NCI-H1092 (cell line): ENCODE measurements around the gene TGFB3.
"Not testable (repeated sequence)": the region's sequence is repeated elsewhere in the genome, so short reads cannot be mapped to it uniquely, and the experiment has no call there.

Source experiments
- DNase-seq: peaks from one replicate; lab custom pipeline; 2025; lab: John Stamatoyannopoulos, UW

The TGFB3 gene

DNA sequence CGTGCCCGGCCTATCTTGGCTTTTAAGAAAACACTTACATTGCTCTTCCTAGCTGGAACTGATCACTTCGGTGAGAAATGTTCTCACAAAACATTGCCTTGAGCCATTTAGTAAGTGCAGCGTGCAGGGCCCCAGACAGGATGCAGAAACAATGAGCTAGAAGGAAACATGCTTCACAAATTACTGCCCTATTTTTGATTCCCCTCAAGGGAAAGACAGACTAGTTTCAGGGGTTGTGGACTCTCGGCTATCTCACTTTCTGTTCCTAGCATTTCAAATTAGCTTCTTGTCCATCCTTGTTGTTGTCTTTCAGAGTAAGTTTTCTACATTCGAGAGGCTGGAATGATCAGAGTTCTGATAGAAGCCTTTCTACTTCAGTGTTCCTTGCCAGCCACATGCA, 21.6 kb downstream of the TGFB3 start:
- no peak for DNase-seq

DNA sequence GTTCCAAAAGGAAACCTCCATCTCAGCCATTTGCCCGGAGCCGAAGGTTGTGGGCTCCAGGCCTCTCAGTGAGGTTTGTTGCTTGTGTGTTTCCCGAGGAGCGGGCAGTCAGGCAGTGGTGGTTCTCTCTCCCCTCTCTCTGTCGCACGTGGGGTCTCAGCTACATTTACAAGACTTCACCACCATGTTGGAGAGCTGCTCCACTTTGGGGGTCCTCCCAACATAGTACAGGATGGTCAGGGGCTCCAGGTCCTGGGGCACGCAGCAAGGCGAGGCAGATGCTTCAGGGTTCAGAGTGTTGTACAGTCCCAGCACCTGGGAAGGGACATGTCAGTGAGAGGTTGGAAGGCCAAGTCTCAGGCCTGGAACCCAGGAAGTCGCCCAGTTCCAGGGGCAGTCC, 22.8 kb downstream of the TGFB3 start:
- no peak for DNase-seq

DNA sequence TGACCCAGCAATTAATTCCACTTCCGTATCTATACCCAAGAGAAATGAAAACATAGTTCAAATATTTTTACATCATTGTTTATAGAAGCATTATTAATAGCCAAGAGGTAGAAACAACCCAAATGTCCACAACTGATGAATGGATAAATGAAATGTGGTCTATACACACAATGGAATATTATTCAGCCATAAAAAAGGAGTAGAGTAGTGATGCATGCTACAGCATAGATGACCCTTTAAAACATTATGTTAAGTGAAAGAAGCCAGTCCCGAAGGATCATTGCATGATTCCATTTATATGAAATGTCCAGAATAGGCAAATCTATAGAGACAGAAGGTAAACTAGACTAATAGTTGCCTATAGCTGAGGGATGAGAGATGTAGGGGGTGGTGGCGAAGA, 29.3 kb downstream of the TGFB3 start:
- no peak for DNase-seq

DNA sequence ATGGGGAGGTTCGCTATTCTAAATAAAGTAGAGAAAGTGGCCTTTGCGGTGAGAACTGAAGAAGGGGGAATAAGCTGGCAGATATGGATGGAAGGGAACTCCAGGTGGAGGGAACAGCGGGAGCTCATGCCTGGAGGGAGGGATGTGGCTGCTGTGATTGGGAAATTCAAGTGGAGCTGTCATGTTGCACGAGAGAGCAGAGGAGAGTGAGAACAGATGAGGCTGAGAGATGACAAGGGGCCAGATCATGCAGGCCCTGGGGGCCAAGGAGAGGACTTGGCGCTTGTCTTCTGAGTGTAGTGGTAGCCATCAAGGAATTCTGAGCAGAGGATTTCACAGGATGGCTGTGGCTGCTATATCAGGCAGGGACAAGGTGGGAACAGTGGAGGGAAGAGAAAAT, 35.0 kb downstream of the TGFB3 start:
- no peak for DNase-seq

DNA sequence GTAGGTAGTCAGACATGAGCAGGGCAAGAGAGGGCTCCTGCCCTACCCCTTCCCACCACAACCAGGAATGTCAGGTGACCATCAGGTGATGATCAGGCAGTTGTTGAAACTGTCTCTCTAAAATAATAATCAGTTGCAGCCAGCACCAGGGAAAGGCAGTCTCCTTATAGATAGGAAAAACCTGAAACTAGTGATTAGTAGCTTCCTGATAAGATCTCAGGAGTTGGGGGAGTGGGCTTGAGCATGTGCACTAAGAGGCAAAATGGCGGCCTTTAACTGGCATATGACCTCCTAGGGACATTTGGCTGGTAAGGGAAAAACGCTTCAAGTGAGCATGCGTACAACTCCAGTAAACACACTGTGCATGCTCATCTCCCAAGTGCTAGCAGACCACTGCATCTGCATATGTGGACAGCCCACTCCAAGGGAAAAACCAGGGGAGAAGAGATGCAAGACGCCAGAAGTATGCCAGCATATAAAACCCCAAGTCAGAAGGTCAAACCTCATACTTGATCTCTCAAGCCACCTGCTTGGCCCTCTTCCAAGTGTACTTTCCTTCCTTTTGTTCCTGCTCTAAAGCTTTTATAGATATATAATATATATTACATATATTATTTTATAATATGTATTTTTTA, 37.1 kb downstream of the TGFB3 start:
- DNase-seq: no peak

DNA sequence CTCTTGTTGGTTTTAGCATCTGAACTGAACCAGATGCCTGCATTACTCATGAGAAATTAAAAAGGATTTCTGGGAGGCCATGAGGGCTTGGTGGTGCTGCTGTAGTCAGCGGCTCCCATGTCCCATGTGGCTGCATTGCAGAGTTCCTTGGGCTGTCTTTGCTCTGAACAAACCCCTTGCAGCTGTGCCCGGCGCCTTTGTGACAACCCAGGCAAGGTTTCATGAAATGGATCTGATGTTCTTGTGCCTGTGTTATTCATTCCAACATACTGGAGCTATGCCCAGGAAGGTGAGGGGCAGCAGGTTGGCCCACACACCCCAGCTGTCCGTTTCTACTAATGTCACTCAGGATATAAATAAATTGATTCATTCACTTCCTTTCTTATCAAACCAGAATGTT, 40.8 kb downstream of the TGFB3 start:
- no peak for DNase-seq

DNA sequence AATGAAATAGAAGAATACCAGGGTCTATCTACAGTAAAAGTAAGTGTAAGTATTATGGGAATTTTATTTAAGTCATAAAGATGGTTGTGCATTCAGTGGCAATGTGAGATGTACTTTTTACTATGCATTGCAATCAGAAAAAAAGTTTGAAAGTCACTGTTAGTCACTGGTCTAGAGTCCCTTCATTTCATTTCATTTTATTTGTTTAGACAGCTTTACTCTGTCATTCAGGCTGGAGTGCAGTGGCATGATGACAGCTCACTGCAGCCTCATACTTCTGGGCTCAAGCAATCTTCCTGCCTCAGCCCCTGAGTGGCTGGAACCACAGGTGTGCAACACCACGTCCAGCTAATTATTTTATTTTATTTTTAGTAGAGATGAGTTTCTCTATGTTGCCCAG, 42.6 kb downstream of the TGFB3 start:
- no peak for DNase-seq

DNA sequence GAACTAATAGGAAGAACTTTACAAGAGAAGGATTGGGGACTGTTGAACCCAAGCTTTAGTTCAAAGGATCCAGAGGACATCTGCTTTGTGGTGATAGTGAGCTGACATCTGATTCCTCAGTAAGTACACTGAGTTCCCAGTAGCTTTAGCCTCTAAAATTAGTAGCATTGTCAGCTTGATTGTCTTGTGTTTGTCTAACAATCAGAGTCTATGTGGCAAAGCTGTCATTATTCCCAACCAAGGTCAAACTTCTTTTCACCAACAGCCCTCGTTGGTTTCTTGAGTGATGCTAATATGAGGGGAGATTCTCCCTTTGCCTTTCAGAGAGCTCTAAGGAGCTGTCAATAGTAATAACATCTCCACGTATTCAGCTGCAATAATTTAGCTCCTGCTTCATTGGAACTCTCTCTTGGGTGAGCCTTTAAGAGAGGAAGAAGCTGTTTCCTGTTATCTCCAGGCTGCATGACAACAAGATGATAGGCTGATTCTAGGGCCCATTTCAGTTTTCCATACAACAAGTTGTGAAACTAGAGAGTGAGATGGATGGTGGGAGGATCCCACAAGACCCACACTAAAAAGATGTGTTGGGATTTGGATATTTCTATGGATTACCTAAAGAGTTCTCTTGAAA, 46.7 kb downstream of the TGFB3 start:
- DNase-seq: no peak

DNA sequence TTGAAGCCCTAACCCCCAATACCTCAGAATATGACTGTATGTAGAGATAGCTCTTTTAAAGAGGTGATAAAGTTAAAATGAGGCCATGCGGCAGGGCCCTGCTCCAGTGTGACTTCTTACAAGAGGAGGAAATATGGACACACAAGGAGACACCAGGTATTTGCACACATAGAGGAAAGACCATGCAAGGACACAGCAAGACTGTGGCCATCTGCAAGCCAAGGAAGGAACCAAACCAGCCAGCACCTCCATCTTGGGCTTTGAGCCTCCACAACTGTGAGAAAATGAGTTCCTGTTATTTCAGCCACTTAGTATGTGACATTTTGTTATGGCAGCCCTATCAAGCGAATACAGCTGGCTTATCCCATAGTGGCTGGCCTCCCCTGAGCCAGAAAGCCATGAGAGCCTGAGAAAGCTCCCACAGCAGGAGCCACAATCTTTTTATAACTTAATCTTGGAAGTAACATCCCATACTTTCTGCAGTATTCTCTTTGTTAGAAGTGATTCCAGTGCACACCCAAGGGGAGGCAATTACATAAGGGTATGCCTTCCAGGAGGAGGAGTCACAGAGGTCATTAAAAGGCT, 48.0 kb downstream of the TGFB3 start:
- no peak for DNase-seq

DNA sequence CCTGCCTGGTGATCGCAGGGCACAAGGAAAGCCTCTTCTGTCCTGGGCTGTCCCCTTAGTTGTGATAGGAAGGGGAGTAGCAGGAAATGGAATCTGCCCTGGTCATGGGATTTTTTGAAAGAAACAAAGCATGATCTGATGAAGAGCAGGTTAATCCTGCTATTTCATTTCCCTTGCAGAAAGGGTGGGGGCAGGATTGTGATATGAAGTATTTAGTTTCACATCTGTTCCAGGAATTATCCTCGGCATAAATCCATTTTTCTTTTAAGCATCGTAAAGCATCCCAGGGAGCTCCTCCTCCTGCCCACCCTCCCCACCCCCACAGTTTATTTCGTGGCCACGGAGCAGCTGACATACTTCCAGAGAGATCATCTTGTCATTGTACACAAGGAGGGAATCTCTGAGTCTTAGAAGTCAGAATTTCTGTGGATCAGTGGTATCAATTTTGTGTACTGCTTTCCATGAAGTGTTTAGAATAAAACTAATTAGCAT, 53.1 kb downstream of the TGFB3 start:
- DNase-seq: no peak

DNA sequence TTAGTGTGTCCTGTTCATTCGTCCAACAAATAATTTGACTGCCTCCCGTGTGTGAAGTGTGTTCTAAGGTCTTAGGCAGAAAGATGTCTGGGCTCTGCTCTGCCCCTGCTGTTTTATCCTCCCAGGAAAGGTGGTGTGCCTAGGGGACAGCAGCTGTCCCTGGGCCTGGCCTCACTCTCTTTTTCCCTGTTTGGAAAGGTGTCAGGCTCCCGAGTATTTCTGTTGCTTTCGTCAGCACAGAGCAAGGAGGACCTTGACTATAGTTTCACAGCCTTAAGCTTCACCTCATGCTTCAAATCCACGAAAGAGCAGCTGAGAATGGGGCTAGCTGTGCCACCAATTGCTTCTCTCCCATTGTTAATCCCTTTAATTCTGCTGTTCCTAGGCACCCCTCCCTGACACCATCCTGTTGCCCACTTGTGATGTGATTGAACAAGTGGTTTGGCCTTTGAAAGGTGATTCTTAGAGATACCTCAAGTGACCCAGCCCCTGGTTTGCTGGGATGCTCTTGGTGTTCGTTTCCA, 54.2 kb downstream of the TGFB3 start:
- no peak for DNase-seq

DNA sequence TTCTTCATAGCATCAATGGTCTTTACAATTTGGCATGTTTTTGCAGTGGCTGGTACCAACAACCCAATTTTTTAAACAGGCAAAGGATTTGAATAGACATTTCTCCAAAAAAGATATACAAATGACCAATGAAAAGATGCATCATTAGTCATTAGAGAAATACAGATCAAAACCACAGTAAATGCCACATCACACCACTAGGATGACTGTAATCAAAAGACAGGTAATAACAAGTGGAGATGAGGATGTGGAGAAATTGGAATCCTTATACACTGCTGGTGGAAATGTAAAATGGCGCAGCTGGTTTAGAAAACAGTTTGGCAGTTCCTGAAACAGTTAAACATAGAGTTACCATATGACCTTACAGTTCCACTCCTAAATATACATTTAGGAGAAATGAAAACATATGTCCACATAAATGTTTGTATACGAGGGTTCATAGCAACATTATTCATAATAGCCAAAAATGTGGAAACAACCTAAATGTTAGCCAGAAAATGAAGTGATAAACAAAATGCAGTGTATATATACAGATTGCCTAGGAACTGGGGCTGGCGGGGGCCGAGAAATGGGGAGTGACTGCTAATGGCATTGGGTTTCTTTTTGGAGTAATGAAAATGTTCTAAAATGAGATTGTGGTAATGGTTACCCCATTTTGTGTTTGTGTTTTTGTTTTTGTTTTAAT, 55.2 kb downstream of the TGFB3 start:
- DNase-seq: no peak

DNA sequence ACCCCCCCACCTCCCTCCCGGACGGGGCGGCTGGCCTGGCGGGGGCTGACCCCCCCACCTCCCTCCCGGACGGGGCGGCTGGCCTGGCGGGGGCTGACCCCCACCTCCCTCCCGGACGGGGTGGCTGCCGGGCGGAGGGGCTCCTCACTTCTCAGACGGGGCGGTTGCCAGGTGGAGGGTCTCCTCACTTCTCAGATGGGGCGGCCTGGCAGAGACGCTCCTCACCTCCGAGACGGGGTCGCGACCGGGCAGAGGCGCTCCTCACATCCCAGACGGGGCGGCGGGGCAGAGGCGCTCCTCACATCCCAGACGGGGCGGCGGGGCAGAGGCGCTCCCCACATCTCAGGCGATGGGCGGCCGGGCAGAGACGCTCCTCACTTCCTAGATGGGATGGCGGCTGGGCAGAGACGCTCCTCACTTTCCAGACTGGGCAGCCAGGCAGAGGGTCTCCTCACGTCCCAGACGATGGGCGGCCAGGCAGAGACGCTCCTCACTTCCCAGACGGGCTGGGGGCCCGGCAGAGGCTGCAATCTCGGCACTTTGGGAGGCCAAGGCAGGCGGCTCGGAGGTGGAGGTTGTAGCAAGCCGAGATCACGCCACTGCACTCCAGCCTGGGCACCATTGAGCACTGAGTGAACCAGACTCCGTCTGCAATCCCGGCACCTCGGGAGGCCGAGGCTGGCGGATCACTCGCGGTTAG, 56.5 kb downstream of the TGFB3 start:
- DNase-seq: not testable (repeated sequence)

DNA sequence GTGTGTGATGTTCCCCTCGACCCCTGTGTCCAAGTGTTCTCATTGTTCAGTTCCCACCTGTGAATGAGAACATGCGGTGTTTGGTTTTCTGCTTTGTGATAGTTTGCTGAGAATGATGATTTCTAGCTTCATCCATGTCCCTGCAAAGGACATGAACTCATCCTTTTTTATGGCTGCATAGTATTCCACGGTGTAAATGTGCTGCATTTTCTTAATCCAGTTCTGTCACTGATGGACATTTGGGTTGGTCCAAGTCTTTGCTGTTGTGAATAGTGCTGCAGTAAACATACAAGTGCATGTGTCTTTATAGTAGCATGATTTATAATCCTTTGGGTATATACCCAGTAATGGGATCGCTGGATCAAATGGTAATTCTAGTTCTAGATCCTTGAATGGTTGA, 61.4 kb downstream of the TGFB3 start:
- DNase-seq: not testable (repeated sequence)

DNA sequence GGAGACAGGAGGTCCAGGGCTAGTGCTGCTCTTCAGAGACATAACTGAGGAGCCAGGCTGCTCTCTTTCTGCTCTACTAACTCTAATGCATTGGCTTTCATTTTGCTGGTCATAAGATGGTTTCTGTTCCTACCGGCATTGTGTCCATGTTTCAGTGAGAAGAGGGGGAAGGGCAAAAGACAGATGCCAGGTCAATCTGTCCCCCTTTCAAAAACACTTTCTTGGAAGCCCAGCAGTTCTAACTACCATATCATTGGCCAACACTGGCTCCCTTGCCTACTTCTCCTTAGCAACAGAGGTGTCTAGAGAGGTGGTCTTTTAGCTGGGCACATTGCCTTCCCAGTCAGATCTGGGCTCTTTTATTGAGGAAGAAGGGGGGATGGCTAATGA, 63.9 kb downstream of the TGFB3 start:
- no peak for DNase-seq

DNA sequence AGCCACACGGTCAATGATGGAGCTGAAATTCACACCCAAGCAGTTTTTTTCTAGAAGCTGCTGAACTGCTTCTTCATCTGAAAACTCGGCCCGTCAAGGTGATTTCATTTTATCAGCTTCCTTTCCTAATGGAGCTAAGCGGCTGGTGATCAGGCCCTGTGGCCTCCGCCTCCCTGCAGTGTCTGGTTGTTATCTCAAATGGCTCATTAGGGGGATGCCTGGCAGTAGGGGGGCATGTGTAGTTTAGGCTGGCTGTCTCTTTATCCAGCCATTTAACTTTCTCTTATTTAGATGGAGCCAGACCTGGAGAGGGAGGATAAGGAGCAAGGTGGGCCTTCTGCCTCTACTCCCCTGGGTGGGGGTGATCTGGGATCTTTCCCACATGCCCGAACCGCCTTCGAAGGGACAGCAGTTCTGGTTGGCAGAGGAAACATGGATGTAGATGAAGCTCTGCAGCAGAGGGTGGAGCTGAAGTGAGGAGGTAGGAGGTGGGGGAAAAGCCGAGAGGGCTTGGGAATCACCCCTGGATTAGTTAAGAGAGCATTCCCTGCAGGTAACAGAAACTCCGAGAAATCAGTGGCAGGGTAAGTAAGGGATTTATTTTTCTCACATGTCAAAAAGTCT, 64.4 kb downstream of the TGFB3 start:
- DNase-seq: no peak

DNA sequence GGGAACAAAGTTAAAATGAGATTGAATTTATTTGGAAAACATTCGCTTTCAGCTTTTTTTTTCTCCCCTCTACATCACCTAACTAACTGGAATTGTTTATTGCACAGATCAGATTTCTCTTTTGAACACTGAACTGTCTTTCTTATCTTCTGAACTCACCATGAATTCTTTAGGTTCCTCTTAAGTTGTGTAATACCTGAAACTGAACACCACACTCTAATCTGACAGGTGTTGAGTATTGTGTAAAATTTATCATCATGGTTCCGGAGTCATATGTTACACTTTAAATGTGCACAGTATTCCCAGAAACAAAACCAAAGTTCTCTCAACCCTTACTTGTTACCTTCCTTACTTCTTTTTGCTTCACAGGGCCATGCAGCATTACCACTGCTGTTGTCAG, 66.8 kb downstream of the TGFB3 start:
- no peak for DNase-seq

DNA sequence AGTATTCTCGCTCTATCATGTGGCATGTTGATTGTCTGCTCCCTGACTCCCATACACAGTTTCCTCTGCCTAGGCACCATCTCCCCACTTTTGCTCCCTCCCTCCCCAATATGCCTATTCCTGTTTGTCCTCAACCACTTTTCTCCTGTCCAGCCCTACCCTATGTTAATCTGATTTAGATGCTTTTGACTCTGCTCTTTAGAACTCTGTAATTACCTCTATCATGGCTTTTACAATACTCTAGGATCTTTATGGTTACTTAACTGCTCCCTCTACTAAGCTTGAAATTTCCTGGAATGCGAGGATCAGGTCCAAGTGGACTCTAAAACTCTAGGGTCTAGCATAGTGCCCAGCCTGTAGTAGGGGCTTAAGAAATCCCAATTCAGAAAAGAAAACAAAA, 68.6 kb downstream of the TGFB3 start:
- DNase-seq: no peak

DNA sequence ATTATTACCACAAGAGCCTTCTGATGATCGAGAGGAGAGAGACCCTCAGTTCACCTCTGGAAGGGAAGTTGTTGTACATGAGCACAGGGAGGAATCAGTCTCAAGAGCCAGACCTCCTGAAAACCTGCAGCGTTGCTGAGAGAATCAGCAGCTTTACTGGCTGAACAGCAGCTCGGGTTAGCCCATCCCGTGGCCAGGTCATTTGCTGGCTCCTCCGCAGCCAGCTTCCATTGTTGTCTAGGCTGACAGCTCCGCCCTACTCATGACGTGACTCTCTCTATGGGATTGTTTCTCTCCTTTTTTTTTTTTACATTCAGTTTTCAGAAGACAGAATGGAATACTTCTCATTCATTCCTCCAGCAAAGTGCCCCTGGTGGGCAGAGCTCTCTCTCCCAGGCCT, 69.9 kb downstream of the TGFB3 start:
- no peak for DNase-seq

DNA sequence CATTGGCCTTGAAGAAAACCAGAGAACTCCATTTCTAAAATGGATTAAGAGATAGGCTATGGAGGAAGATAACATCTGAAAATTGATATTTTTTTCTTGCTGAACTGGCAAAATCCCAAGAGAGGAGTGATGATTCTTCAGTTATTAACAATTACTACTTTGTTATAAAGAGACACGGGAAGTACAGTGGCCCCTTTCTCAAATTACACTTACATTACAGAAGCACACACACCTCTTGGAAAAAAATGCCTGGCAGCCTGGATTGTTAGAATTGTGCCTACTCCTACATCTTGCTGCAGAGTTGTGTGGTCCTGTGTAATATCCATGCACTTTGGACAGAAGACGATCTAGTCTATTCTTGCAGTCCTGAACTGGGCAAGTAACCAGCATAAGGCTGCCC, 71.7 kb downstream of the TGFB3 start:
- DNase-seq: no peak

DNA sequence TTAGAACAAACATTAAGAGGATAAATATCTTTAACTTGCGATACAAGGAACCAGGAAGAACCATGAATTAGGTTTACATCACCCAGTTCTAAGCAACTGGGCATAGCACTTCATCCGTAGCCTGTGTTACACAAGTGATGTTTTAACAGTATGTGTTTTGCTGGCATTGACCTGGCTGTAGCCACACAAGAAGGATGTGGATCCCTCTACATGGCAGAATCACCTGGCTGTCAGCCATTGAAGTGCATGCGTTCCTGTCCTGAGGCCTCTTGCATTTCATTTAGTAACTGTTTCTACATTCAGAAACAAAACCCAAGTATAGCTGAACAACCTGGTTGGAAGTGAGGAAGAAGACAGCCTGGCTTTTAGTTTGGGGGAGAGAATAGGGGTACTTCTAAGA, 72.2 kb downstream of the TGFB3 start:
- DNase-seq: no peak
